HCT116 (cell line): ENCODE measurements around the gene PRR15L. TPM values are rescaled to one million over a fixed set of nuclear protein-coding genes. Genes with fewer than 3 reads are reported as not detected.

Experiments
- ATAC-seq: fragments of 200-7000 bp; cut with Tn5 transposase; 2 replicates; pipeline ENCODE4 v1.9.1; 2020; ENCODE audit warnings: mild to moderate bottlenecking, moderate library complexity
- BruUV-seq: library from RNA; stranded (reverse); fragments of 400-500 nt; replicated peaks from 2 replicates; lab custom pipeline; 2021; lab: Mats Ljungman, UMichigan
- CTCF ChIA-PET: fragments of 300-600 bp; sonication (Branson Sonifier 250); formaldehyde crosslinking; loops from one replicate; lab custom pipeline; 2021; ENCODE audit warnings: antibody characterized with exemption; lab: Charles Lee
- POLR2A ChIA-PET: fragments of 300-600, 350-600 bp; sonication (Branson Sonifier 250); formaldehyde crosslinking; loops from one replicate; lab custom pipeline; 2021; ENCODE audit warnings: antibody characterized with exemption; lab: Charles Lee
- RAD21 ChIA-PET, 2 experiments: fragments of 300-600 bp; sonication (Branson Sonifier 250); formaldehyde crosslinking; loops; one replicate each; lab custom pipeline; 2023; ENCODE audit warnings: low total read pairs in 2 of 2; ENCODE audit not compliant: uncharacterized antibody in 2 of 2, unreplicated experiment in 2 of 2, low non-redundant PET in 1 of 2; lab: Charles Lee
- DNase-seq: peaks from one replicate; pipeline ENCODE4 v3.0.0-alpha.2; 2010; ENCODE audit warnings: low read depth, low spot score
- H2AFZ ChIP-seq: fragments of 200-600 bp; shearing (Covaris generic), sonication (generic); 2 replicates; pipeline ENCODE4 v1.6.1; 2017; ENCODE audit warnings: low read depth, mixed run types, mixed read lengths, antibody characterized with exemption, low read length; ENCODE audit not compliant: poor library complexity, severe bottlenecking
- H3K27ac ChIP-seq: 2 replicates; pipeline ENCODE4 v1.5.1; 2012; ENCODE audit warnings: low read depth, low read length
- H3K27me3 ChIP-seq: fragments of 200-600 bp; sonication (generic); 2 replicates; pipeline ENCODE4 v1.6.1; 2016; ENCODE audit warnings: mixed run types, low read length, mixed read lengths; ENCODE audit not compliant: insufficient read depth
- H3K36me3 ChIP-seq, 2 experiments: fragments of 200-500 bp in 1 of 2; fragments of 200-600 bp in 1 of 2; sonication (Bioruptor generic) in 1 of 2; sonication (generic) in 1 of 2; 2 replicates each; pipeline versions ENCODE4 v1.5.1 to v1.6.1; 2014 to 2016; ENCODE audit warnings: low read length in 2 of 2, inconsistent platforms in 1 of 2, mixed read lengths in 1 of 2, mixed run types in 1 of 2; ENCODE audit not compliant: insufficient read depth in 2 of 2, control insufficient read depth in 1 of 2
- H3K4me1 ChIP-seq, 2 experiments: fragments of 200-600 bp in 1 of 2; sonication (generic) in 1 of 2; 2 replicates each; pipeline versions ENCODE4 v1.5.1 to v1.6.1; 2012 to 2017; ENCODE audit warnings: low read length in 2 of 2, inconsistent platforms in 1 of 2, mild to moderate bottlenecking in 1 of 2, mixed read lengths in 1 of 2, mixed run types in 1 of 2, moderate library complexity in 1 of 2; ENCODE audit not compliant: insufficient read depth in 2 of 2, control insufficient read depth in 1 of 2
- H3K4me2 ChIP-seq: fragments of 200-600 bp; sonication (generic); 2 replicates; pipeline ENCODE4 v1.6.1; 2017; ENCODE audit warnings: mixed run types, low read length, mixed read lengths
- H3K4me3 ChIP-seq, 2 experiments: fragments of 200-600 bp in 1 of 2; sonication (generic) in 1 of 2; replicated peaks in 1 of 2; 2 replicates each; pipeline ENCODE4 v1.5.1; 2011 to 2016; ENCODE audit warnings: low read length in 2 of 2, control low read depth in 1 of 2, low read depth in 1 of 2, mild to moderate bottlenecking in 1 of 2, mixed read lengths in 1 of 2, mixed run types in 1 of 2
- H3K79me2 ChIP-seq: fragments of 200-600 bp; sonication (generic); 2 replicates; pipeline ENCODE4 v1.6.1; 2017; ENCODE audit warnings: mild to moderate bottlenecking, mixed run types, low read length, moderate library complexity, mixed read lengths; ENCODE audit not compliant: insufficient read depth
- H3K9ac ChIP-seq: fragments of 200-600 bp; sonication (generic); 2 replicates; pipeline ENCODE4 v1.6.1; 2016; ENCODE audit warnings: low read length, mixed read lengths
- H3K9me2 ChIP-seq: fragments of 200-600 bp; sonication (generic), shearing (Covaris generic); 2 replicates; pipeline ENCODE4 v1.6.1; 2017; ENCODE audit warnings: mixed run types, mild to moderate bottlenecking, moderate library complexity; ENCODE audit not compliant: insufficient read depth
- H3K9me3 ChIP-seq, 2 experiments: fragments of 200-500 bp in 1 of 2; fragments of 200-600 bp in 1 of 2; sonication (Bioruptor generic) in 1 of 2; sonication (generic) in 1 of 2; 2 replicates each; pipeline ENCODE4 v1.6.1; 2014 to 2017; ENCODE audit warnings: low read length in 2 of 2, mixed read lengths in 2 of 2, inconsistent platforms in 1 of 2, low read depth in 1 of 2, mild to moderate bottlenecking in 1 of 2, mixed run types in 1 of 2, moderate library complexity in 1 of 2; ENCODE audit not compliant: control insufficient read depth in 1 of 2, insufficient read depth in 1 of 2
- H4K20me1 ChIP-seq: fragments of 200-600 bp; sonication (generic), shearing (Covaris generic); 2 replicates; pipeline ENCODE4 v1.6.1; 2017; ENCODE audit warnings: mixed run types, mild to moderate bottlenecking, moderate library complexity; ENCODE audit not compliant: insufficient read depth
- CBX3 ChIP-seq: IDR thresholded peaks from 2 replicates; pipeline ENCODE4 v1.6.1; 2012; ENCODE audit warnings: low read depth
- EZH2phosphoT487 ChIP-seq: fragments of 200-600 bp; IDR thresholded peaks from 2 replicates; pipeline ENCODE4 v1.6.1; 2018; ENCODE audit warnings: antibody characterized with exemption, borderline replicate concordance
- JUND ChIP-seq: IDR thresholded peaks from 2 replicates; pipeline ENCODE4 v1.6.1; 2012
- POLR2AphosphoS5 ChIP-seq: IDR thresholded peaks from 2 replicates; pipeline ENCODE4 v1.6.1; 2011; ENCODE audit warnings: mild to moderate bottlenecking, low read depth, low read length, moderate library complexity
- SIN3A ChIP-seq: IDR thresholded peaks from 2 replicates; pipeline ENCODE4 v1.6.1; 2012; ENCODE audit warnings: low read depth
- SP1 ChIP-seq: IDR thresholded peaks from 2 replicates; pipeline ENCODE4 v1.6.1; 2012; ENCODE audit warnings: low read depth
- SRF ChIP-seq: IDR thresholded peaks from 2 replicates; pipeline ENCODE4 v1.6.1; 2012; ENCODE audit warnings: low read depth
- TCF7L2 ChIP-seq: IDR thresholded peaks from 2 replicates; pipeline ENCODE4 v1.7.0; 2011; ENCODE audit warnings: borderline replicate concordance, inconsistent platforms; ENCODE audit not compliant: insufficient read depth, insufficient read length; ENCODE audit errors: extremely low read depth
- YY1 ChIP-seq: IDR thresholded peaks from 2 replicates; pipeline ENCODE4 v1.6.1; 2011; ENCODE audit warnings: low read length, low read depth, moderate library complexity, mild to moderate bottlenecking; ENCODE audit not compliant: insufficient replicate concordance; ENCODE audit errors: extremely low read depth
- ZFX ChIP-seq: fragments of 450-650 bp; IDR thresholded peaks from 2 replicates; pipeline ENCODE4 v1.6.1; 2017
- intact Hi-C: fragments of 100-400 bp; cut with micrococcal nuclease; formaldehyde crosslinking; loops from 2 replicates; pipeline ENCODE4 v1.10.0; 2022
- total RNA-seq: library from RNA; stranded (reverse); gene quantifications from one replicate; pipeline ENCODE4 v1.2.1, GENCODE V29; 2021; ENCODE audit not compliant: unreplicated experiment
- TF ChIP-seq, protein P1 (sequence below): IDR thresholded peaks from 2 replicates; pipeline ENCODE4 v1.6.1; 2011; ENCODE audit warnings: mild to moderate bottlenecking, low read length, moderate library complexity; ENCODE audit not compliant: insufficient replicate concordance; ENCODE audit errors: extremely low read depth
- TF ChIP-seq, protein P2 (sequence below), 3 experiments: fragments of 200-600 bp in 1 of 3; sonication (generic) in 1 of 3; IDR thresholded peaks in 2 of 3; conservative IDR thresholded peaks in 1 of 3; 2 replicates each; pipeline ENCODE4 v1.5.1; 2012 to 2017; ENCODE audit warnings: low read depth in 2 of 3, low read length in 2 of 3, antibody characterized with exemption in 1 of 3, borderline replicate concordance in 1 of 3, control low read depth in 1 of 3, mild to moderate bottlenecking in 1 of 3, mixed read lengths in 1 of 3, mixed run types in 1 of 3, moderate library complexity in 1 of 3; ENCODE audit not compliant: insufficient read depth in 1 of 3
- TF ChIP-seq, protein P3 (sequence below): IDR thresholded peaks from 2 replicates; pipeline ENCODE4 v1.6.1; 2012

Gene PRR15L
- total RNA-seq, 1 experiment from 2014 or later, result 0.34 TPM

DNA sequence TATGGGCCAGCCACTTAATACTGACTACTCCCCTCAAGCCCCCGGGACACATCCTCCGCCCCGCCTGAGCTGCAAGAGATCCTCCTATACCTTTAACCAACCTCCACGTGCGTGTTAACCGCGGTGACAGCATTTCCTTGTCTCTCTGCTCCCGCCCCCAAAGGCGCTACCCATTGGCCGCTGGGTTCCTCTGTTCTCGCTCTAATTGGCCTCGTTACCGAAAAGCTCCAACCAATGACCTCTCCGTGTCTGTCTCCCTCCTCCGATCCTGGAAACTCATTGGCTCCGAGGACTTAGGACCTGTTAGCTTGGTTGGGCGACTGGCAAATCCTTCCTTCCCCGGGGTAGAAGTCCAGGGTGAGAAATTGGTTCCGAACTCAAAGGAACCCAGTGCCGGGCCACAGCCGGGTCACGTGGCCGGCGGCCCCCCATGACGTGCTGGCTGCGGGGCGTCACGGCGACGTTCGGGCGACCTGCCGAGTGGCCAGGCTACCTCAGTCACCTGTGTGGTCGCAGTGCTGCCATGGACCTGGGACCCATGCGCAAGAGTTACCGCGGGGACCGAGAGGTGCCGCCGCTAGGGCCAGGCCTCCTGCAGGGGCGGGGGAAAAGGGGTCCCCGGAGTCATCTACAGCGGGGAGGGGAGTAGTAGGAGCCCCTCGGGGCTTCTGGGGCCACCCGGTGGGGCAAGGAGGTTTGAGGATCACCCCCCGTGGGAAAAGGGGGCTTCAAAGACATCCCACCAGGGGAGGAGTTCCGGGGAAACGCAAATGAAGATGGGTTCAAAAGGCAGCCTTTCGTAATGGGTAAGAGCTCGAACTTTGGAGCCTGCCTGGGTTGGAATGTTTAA lies 16.2 kb downstream of the PRR15L start, which contains the start of gene PNPO:
Gene PNPO (plus strand): TSS at position 326 of the 850 bp plus-strand sequence. CDS start 105 bp downstream, at position 431.
- ChIA-PET POLR2A (interaction anchor here (0.7 to 1.6 kb wide), 16 partner anchors 9 to 646 kb away, joined by 3 to 12 read pairs (median 4); partner anchors contain the start of genes LRRC46, MRPL10, NFE2L1 and PRR15L), RAD21 (interaction anchor here in 1 of 2 experiments (1.0 kb wide), 1 partner anchor 52 kb away, joined by 3 read pairs; no protein-coding TSS in a partner anchor), CTCF (interaction anchor here (0.7 to 2.3 kb wide), 17 partner anchors 9 to 101 kb away, joined by 3 to 14 read pairs (median 3); partner anchors contain the start of genes CDK5RAP3, SCRN2 and SP2)
- H3K9ac ChIP-seq, result peak within 1 kb of the TSS; percentile 90
- H3K79me2 ChIP-seq, result peaks cover 17% of the 10 kb centered on the region
- no peaks in the 10 kb centered on the region for H4K20me1 ChIP-seq
- H3K27me3 ChIP-seq, result no peaks in the 10 kb centered on the region
- TSS peak; percentile 65 for BruUV-seq
- H3K4me2 ChIP-seq, result peak within 1 kb of the TSS; percentile 95
- H3K4me3 ChIP-seq, result peak within 1 kb of the TSS; percentile 88 to 92
- H2AFZ ChIP-seq, result no peak within 1 kb of the TSS
- no peaks in the 10 kb centered on the region for H3K9me2 ChIP-seq
- peaks cover 24 to 53% of the 10 kb centered on the region in 2 experiments for H3K4me1 ChIP-seq
- ATAC-seq (peak; percentile 97), DNase-seq (peak; percentile 100)
- TF ChIP-seq SP1, result peak; percentile 99
- TF ChIP-seq JUND, result no peak
- TF ChIP-seq, protein P1, sequence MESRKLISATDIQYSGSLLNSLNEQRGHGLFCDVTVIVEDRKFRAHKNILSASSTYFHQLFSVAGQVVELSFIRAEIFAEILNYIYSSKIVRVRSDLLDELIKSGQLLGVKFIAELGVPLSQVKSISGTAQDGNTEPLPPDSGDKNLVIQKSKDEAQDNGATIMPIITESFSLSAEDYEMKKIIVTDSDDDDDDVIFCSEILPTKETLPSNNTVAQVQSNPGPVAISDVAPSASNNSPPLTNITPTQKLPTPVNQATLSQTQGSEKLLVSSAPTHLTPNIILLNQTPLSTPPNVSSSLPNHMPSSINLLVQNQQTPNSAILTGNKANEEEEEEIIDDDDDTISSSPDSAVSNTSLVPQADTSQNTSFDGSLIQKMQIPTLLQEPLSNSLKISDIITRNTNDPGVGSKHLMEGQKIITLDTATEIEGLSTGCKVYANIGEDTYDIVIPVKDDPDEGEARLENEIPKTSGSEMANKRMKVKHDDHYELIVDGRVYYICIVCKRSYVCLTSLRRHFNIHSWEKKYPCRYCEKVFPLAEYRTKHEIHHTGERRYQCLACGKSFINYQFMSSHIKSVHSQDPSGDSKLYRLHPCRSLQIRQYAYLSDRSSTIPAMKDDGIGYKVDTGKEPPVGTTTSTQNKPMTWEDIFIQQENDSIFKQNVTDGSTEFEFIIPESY, result peak; percentile 33
- TF ChIP-seq, protein P2, sequence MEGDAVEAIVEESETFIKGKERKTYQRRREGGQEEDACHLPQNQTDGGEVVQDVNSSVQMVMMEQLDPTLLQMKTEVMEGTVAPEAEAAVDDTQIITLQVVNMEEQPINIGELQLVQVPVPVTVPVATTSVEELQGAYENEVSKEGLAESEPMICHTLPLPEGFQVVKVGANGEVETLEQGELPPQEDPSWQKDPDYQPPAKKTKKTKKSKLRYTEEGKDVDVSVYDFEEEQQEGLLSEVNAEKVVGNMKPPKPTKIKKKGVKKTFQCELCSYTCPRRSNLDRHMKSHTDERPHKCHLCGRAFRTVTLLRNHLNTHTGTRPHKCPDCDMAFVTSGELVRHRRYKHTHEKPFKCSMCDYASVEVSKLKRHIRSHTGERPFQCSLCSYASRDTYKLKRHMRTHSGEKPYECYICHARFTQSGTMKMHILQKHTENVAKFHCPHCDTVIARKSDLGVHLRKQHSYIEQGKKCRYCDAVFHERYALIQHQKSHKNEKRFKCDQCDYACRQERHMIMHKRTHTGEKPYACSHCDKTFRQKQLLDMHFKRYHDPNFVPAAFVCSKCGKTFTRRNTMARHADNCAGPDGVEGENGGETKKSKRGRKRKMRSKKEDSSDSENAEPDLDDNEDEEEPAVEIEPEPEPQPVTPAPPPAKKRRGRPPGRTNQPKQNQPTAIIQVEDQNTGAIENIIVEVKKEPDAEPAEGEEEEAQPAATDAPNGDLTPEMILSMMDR (IDR thresholded peaks at IDR 0.05 in 2 of 3, conservative IDR thresholded peaks at IDR 0.05 in 1 of 3; ENCODE audit: borderline replicate concordance in 1 of 3, insufficient read depth in 1 of 3, low read depth in 2 of 3, low read length in 2 of 3), result peak in 1 of 3 experiments; percentile 24; a peak in 2 of 6 replicates
- peak; percentile 84; the same call in 1 of the 2 replicates for TF ChIP-seq SIN3A
- no peak for TF ChIP-seq EZH2phosphoT487
- TF ChIP-seq YY1, result peak; percentile 46
- TF ChIP-seq CBX3, result peak; percentile 99
- peak; percentile 23 for TF ChIP-seq TCF7L2
- TF ChIP-seq, protein P3, sequence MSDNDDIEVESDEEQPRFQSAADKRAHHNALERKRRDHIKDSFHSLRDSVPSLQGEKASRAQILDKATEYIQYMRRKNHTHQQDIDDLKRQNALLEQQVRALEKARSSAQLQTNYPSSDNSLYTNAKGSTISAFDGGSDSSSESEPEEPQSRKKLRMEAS, result peak; percentile 100
- peak; percentile 74; the same call in 1 of the 2 replicates for TF ChIP-seq POLR2AphosphoS5
- TF ChIP-seq SRF, result no peak
- peak; percentile 76; the same call in 1 of the 2 replicates for TF ChIP-seq ZFX
- H3K36me3 ChIP-seq, result peaks cover 10% of the 10 kb centered on the region in 2 experiments; a peak in 3 of 4 replicates
- no peaks in the 10 kb centered on the region for H3K9me3 ChIP-seq
- peak within 1 kb of the TSS; percentile 81 for H3K27ac ChIP-seq
- intact Hi-C loops, result loop anchor here (2.0 kb wide), 1 partner anchor 45 kb away; the partner anchor contains the start of gene SP2
